GM19023 (cell line): ENCODE results near the gene MB21D2.
A peak's percentile ranks its signal among the peaks of the same experiment; 100 is the strongest.

Source experiments
- ATAC-seq: cut with Tn5 transposase; IDR thresholded peaks from one replicate; pipeline ENCODE4 v1.9.1; 2021; ENCODE audit warnings: mild to moderate bottlenecking, moderate library complexity; ENCODE audit not compliant: unreplicated experiment

MB21D2 gene

DNA sequence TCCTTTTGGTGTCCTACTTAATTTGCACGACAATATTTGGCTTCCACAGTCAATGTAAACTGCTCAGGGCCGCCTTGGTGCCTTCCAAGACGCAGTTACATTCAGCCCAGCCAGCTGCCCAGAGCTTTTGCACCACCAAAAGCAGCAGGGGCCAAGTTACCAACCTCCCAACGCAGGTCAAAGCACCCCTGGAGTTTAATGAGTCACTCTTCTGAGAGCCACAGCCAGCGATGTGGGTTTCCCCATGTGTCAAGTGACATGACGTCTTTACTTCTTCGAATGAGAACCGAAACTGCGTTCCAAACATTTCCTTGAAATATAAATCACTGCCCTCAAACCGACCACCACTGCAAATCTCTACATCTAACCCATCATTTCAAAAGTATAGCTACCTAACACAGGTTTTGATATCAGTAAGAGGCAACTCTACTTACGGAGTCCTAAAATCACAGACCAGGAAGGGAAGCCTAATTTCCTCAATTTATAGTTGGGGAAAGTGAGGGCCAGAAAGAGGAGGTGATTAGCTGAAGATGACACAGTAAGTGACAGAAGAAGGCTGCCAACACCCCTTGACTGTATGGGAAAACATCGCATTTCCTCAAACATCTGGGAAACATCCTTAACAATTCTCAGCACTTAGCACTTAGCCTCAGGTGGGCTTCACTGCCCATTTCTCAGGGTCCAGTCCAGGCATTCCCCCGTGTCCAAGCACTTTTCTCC lies 24.5 kb downstream of the MB21D2 start:
- peak; percentile 92 for ATAC-seq

GRCh38 chr3:192890347-192891335 lies 27.0 kb downstream of the MB21D2 start:
- no peak for ATAC-seq

DNA sequence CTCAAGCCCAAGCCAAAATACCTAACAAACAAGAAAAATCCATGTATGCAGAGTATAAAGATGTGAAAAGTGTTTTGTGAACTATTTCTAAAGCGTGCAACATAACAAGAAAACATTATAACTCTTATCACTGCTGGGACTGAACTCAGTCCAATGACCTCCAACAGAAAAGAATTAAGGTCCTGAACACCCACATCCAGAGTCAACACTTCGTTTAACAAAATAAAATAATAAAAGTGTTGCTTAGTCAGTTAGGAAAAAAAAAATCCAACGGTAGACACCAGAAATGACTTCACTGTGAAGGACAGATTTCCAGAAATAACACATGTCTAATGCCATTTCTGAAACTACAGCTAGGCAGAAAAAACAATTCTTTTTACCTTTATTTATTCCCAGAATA lies 28.0 kb downstream of the MB21D2 start:
- ATAC-seq: no peak

GRCh38 chr3:192888190-192888589 lies 29.5 kb downstream of the MB21D2 start:
- ATAC-seq: no peak

DNA sequence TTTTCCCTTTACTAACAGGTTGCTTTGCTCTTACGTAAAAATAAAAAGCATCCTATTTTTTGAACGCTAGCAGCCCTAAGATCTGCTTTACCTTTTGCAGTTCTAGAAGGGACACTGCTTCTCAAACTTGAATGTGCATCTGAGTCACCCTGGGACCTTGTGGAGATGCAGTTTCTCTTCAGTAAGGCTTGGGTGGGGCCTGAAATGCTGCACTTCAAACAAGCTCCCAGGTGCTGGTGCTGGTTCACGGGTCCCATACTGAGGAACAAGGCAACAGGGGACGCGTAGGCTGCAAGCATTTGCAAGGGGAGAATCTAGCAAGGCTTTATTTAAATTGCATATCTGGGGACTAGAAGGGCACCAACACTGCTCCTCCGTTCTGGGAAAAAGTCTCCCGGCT lies 30.0 kb downstream of the MB21D2 start:
- ATAC-seq: no peak

GRCh38 chr3:192887047-192887446 lies 30.6 kb downstream of the MB21D2 start:
- no peak for ATAC-seq

- no peak for ATAC-seq
These were observed 32.6 kb downstream of the MB21D2 start for GRCh38 chr3:192884777-192885773.

DNA sequence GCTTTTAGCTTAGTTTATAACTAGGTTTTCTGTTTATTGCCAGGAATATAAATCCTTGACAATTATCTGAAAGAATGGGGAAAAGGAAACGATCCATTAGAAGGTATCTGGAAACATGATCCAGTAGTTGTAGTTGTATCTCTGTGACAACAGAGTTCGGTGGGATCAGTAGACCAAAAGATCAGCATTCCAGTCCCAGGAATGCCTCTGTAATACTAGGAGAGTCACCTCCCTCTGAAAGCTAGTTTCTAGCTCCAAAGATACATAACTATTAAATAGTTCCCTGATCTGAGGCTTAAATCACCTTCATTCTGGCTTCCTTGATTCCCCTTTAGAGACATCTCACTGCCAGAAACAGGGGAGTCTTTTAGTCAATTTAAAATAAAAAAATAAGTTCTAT lies 34.1 kb downstream of the MB21D2 start:
- ATAC-seq: no peak

GRCh38 chr3:192881159-192881786 lies 36.4 kb downstream of the MB21D2 start:
- peak; percentile 75 for ATAC-seq

DNA sequence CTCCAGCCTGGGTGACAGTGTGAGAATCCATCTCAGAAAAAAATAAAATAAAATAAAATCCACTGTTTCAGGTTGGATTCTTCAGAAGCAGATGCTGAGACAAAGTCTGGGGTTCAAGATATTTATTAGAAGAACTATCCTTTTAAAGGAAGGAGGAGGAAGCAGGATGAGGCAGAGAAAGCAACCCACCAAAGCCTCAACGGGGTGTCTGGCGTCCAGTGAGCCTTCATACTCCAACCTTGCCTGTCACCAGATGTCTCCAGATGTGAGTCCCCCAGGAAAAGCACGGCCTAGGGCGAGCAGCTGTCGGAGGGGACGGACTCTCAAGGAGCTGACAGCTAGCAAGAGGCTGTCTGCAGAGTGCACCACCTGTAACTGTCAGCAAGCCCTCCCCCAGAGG lies 37.3 kb downstream of the MB21D2 start:
- no peak for ATAC-seq

DNA sequence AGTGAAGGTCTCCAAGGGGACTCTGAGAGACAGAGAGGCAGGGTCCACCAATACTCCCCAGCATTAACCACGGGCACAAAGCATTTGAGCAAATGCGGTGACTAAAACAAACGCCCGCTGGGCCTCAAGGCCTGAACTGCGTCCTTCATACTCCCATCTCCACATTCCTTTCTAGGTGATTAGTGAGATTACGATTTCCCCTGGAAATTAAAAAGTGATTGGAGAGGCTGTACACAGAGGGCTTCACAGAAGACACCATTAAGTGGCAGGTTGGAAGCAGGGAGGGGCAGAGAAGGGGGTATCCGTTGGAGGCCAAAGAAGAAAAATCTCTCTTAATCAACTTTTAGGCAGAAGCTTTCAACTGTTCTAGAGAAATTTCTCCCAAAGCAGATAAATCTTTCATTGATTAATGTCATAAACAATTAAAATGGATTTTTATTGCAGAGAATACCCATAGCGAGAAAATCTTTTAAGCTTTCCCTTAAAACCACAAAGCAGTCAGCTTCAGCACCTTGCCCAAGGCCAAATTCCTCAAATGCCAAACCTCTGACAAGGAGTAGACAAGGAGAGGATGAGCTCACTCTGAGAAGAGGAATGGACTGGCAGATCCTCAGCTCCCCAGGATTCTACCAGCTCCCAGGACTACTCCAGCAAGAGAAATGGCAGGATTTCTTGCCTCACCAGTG lies 38.2 kb downstream of the MB21D2 start:
- no peak for ATAC-seq

DNA sequence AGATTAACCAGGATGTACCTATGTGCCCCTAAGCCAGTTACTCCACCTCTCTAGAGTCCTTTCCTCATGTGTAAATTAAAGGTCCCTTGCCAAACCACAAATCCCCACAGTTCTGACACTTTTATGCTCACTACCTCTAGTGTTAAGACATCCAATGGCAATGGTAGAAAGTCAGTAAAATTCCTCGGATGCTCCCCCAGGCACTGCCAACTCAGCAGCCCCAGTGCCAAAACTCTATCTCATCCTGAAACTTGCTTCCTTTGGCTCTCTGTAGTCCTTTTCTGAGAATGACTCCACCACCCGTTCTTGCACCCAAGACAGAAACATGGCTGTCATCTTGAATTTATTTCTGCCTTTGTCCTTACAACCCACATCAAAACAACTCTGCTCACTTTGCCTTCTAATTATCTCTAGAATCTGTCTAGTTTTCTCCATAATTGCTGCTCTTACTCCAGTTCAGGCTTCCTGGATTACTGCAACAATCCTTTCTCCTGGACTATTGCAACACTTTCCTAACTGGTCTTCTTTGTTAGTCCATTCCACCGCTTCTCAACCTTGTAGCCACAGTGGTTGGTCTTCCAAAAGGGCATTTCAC lies 41.6 kb downstream of the MB21D2 start:
- ATAC-seq: no peak

- ATAC-seq: no peak
These were observed 46.8 kb downstream of the MB21D2 start for GRCh38 chr3:192870822-192871221.

GRCh38 chr3:192869131-192870031 lies 48.3 kb downstream of the MB21D2 start:
- no peak for ATAC-seq

- ATAC-seq: no peak
These were observed 50.0 kb downstream of the MB21D2 start for GRCh38 chr3:192867645-192868044.

GRCh38 chr3:192866804-192867203 lies 50.9 kb downstream of the MB21D2 start:
- no peak for ATAC-seq

DNA sequence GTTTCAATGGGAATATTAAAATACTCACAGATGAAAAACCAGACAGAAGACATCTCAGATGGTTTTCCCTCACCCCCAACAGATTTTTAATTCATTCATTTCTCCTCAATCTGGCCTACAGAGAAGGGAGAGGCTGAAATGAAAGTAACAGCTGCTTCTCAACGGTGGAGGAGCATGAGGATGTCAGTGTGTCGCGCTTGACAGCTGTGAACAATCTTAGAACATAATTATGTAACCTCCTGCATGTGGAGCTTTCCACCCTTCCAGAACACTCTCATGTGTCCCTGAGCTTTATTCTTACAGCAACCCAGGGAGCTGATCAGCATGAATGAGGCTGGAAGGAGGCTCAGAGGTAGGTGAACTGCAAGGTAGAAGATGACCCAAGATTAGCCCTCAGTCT lies 52.7 kb downstream of the MB21D2 start:
- peak; percentile 72 for ATAC-seq

GRCh38 chr3:192863091-192863420 lies 54.6 kb downstream of the MB21D2 start:
- no peak for ATAC-seq
